SU-DHL-6 (cell line): ENCODE results near the gene MYT1.

Source experiments
- H2AFZ ChIP-seq: fragments of 200-600 bp; sonication (generic); 2 replicates; pipeline ENCODE4 v1.6.1; 2014; ENCODE audit warnings: low read depth, mild to moderate bottlenecking, moderate library complexity, mixed read lengths, antibody characterized with exemption, low read length; ENCODE audit not compliant: severe bottlenecking
- H3F3A ChIP-seq: fragments of 200-600 bp; shearing (Covaris generic); 2 replicates; pipeline ENCODE4 v1.6.0; 2016; ENCODE audit warnings: antibody characterized with exemption, mild to moderate bottlenecking; ENCODE audit not compliant: insufficient read depth
- H3K27ac ChIP-seq: fragments of 200-600 bp; sonication (generic); 2 replicates; pipeline ENCODE4 v1.5.1; 2016; ENCODE audit warnings: low read depth, mild to moderate bottlenecking, low read length, moderate library complexity, mixed read lengths
- H3K27me3 ChIP-seq: fragments of 200-600 bp; sonication (generic), shearing (Covaris generic); 2 replicates; pipeline ENCODE4 v1.6.0; 2014; ENCODE audit warnings: mild to moderate bottlenecking, low read length
- H3K36me3 ChIP-seq: fragments of 200-600 bp; sonication (generic); 2 replicates; pipeline ENCODE4 v1.6.1; 2014; ENCODE audit warnings: mild to moderate bottlenecking, low read length, mixed read lengths
- H3K4me2 ChIP-seq: fragments of 300-600, 200-600 bp; shearing (Covaris generic), sonication (generic); 2 replicates; pipeline ENCODE4 v1.6.0; 2014; ENCODE audit warnings: low read length, low read depth, mild to moderate bottlenecking; ENCODE audit not compliant: poor library complexity, severe bottlenecking
- H3K4me3 ChIP-seq: fragments of 200-600 bp; sonication (generic); 2 replicates; pipeline ENCODE4 v1.5.1; 2014; ENCODE audit warnings: antibody characterized with exemption, low read length, mild to moderate bottlenecking, mixed read lengths; ENCODE audit not compliant: insufficient read depth, poor library complexity, severe bottlenecking
- H3K79me2 ChIP-seq: fragments of 200-600 bp; sonication (generic); 2 replicates; pipeline ENCODE4 v1.6.1; 2014; ENCODE audit warnings: mild to moderate bottlenecking, low read length, moderate library complexity; ENCODE audit not compliant: insufficient read depth
- H3K9ac ChIP-seq: fragments of 200-600 bp; sonication (generic); 2 replicates; pipeline ENCODE4 v1.7.0; 2014; ENCODE audit warnings: mild to moderate bottlenecking, low read length
- H3K9me2 ChIP-seq: fragments of 200-600 bp; sonication (generic); replicated peaks from 2 replicates; pipeline ENCODE4 v1.6.1; 2014; ENCODE audit warnings: low read length; ENCODE audit not compliant: insufficient read depth
- H3K9me3 ChIP-seq: fragments of 200-600 bp; sonication (generic); 2 replicates; pipeline ENCODE4 v1.6.1; 2014; ENCODE audit warnings: low read length, mixed read lengths; ENCODE audit not compliant: insufficient read depth
- H4K20me1 ChIP-seq: fragments of 200-600 bp; sonication (generic); 2 replicates; pipeline ENCODE4 v1.6.1; 2014; ENCODE audit warnings: low read depth, mild to moderate bottlenecking, antibody characterized with exemption, low read length, moderate library complexity, mixed read lengths
- CTCF ChIP-seq: fragments of 200-600 bp; sonication (generic); IDR thresholded peaks from one replicate; pipeline ENCODE4 v1.5.1; 2017; ENCODE audit warnings: antibody characterized with exemption, mild to moderate bottlenecking, low read length, moderate library complexity; ENCODE audit not compliant: insufficient read depth, poor library complexity, severe bottlenecking
- EZH2phosphoT487 ChIP-seq: fragments of 200-600 bp; sonication (generic), shearing (Covaris generic); conservative IDR thresholded peaks from 2 replicates; pipeline ENCODE4 v1.6.1; 2018; ENCODE audit warnings: mild to moderate bottlenecking, antibody characterized with exemption, low read length, moderate library complexity, mixed read lengths

The MYT1 gene

GRCh38 chr20:64189530-64189966, 25.3 kb downstream of the MYT1 start:
- Histone ChIP-seq H3K36me3 (no peaks in the 10 kb centered on the region), H3K4me3 (no peak overlapping the region), H3F3A (no peaks in the 10 kb centered on the region), H3K9ac (no peak overlapping the region), H3K4me2 (no peak overlapping the region), H4K20me1 (no peaks in the 10 kb centered on the region), H3K9me2 (no peaks in the 10 kb centered on the region), H3K27ac (no peak overlapping the region), H3K9me3 (peaks cover 7% of the 10 kb centered on the region; the same call in 1 of the 2 replicates), H3K79me2 (no peaks in the 10 kb centered on the region), H3K27me3 (no peaks in the 10 kb centered on the region), H2AFZ (no peak overlapping the region)
- TF ChIP-seq EZH2phosphoT487, result no peak
- no peak for TF ChIP-seq CTCF

- H3K9ac ChIP-seq, result no peak overlapping the region
- no peaks in the 10 kb centered on the region for H3K27me3 ChIP-seq
- no peak overlapping the region for H3K4me3 ChIP-seq
- H3K27ac ChIP-seq, result no peak overlapping the region
- H3K9me2 ChIP-seq, result no peaks in the 10 kb centered on the region
- TF ChIP-seq CTCF, result no peak
- no peak for TF ChIP-seq EZH2phosphoT487
- no peak overlapping the region for H3K4me2 ChIP-seq
- H3K36me3 ChIP-seq, result no peaks in the 10 kb centered on the region
- H3K79me2 ChIP-seq, result no peaks in the 10 kb centered on the region
- H3F3A ChIP-seq, result no peaks in the 10 kb centered on the region
- peaks cover 7% of the 10 kb centered on the region; the same call in 1 of the 2 replicates for H3K9me3 ChIP-seq
- no peaks in the 10 kb centered on the region for H4K20me1 ChIP-seq
- H2AFZ ChIP-seq, result no peak overlapping the region
Observed at GRCh38 chr20:64189986-64190385, 25.7 kb downstream of the MYT1 start.

- Histone ChIP-seq H3K9ac (no peak overlapping the region), H3K27me3 (no peaks in the 10 kb centered on the region), H3K36me3 (no peaks in the 10 kb centered on the region), H3K4me3 (no peak overlapping the region), H3K9me2 (no peaks in the 10 kb centered on the region), H3K9me3 (peaks cover 5% of the 10 kb centered on the region; the same call in 1 of the 2 replicates), H3F3A (no peaks in the 10 kb centered on the region), H2AFZ (no peak overlapping the region), H3K79me2 (no peaks in the 10 kb centered on the region), H4K20me1 (no peaks in the 10 kb centered on the region), H3K27ac (no peak overlapping the region), H3K4me2 (no peak overlapping the region)
- TF ChIP-seq CTCF (no peak), EZH2phosphoT487 (no peak)
Observed at GRCh38 chr20:64191002-64191401, 26.8 kb downstream of the MYT1 start.
